Upper lobe of right lung (tissue), 1 donor: ENCODE data around the gene EFNB3. TPM values are rescaled to one million over a fixed set of nuclear protein-coding genes. Genes with fewer than 3 reads are reported as not detected.

Source experiments
- ATAC-seq: fragments of 200-7000 bp; cut with Tn5 transposase; one replicate; pipeline ENCODE4 v1.9.1; 2020; ENCODE audit warnings: mild to moderate bottlenecking, moderate library complexity
- DNase-seq: peaks from one replicate; pipeline ENCODE4 v3.0.0-alpha.2; 2020
- H3K27ac ChIP-seq: fragments of 200-600 bp; one replicate; pipeline ENCODE4 v1.8.0; 2022
- H3K27me3 ChIP-seq: fragments of 200-600 bp; one replicate; pipeline ENCODE4 v1.8.0; 2022; ENCODE audit warnings: mild to moderate bottlenecking
- H3K36me3 ChIP-seq: fragments of 200-600 bp; one replicate; pipeline ENCODE4 v1.8.0; 2022
- H3K4me1 ChIP-seq: fragments of 200-600 bp; one replicate; pipeline ENCODE4 v1.8.0; 2022
- H3K4me3 ChIP-seq: fragments of 200-600 bp; one replicate; pipeline ENCODE4 v1.8.0; 2022; ENCODE audit warnings: mild to moderate bottlenecking
- H3K9me3 ChIP-seq: fragments of 200-600 bp; one replicate; pipeline ENCODE4 v1.8.0; 2022
- CTCF ChIP-seq: fragments of 200-600 bp; IDR thresholded peaks from one replicate; pipeline ENCODE4 v1.8.0; 2022; ENCODE audit warnings: antibody characterized with exemption
- intact Hi-C: fragments of 100-400 bp; cut with DNase I; formaldehyde crosslinking; loops from one replicate; pipeline ENCODE4 v1.11.0; 2022
- total RNA-seq: library from RNA; stranded (reverse); fragmentation: NEBNext Ultra II Directional; extraction: Animal tissue kit (Norgen Biotek cat#: 25700); gene quantifications from one replicate; pipeline ENCODE4 v1.2.1, GENCODE V29; 2021
- donor health status: DM: no; HTN: yes; CAD: no; lungs with severe emphysema.

EFNB3 gene
- total RNA-seq, 1 donor from 2014 or later = 0.32 TPM

- ATAC-seq = no peak
- peak; percentile 59 for DNase-seq
Measured at GRCh38 chr17:7732981-7733539, 28.1 kb downstream of the EFNB3 start.

GRCh38 chr17:7737601-7738000, 32.6 kb downstream of the EFNB3 start:
- Histone ChIP-seq H3K4me3 (no peak overlapping the region), H3K4me1 (no peaks in the 10 kb centered on the region), H3K9me3 (no peaks in the 10 kb centered on the region), H3K27me3 (peaks cover 16% of the 10 kb centered on the region), H3K36me3 (no peaks in the 10 kb centered on the region), H3K27ac (no peak overlapping the region)
- TF ChIP-seq CTCF = no peak
- no peak for ATAC-seq
- intact Hi-C loops = no loop called here
- peak; percentile 58 for DNase-seq

More at GRCh38 chr17:7732981-7733539, 28.1 kb downstream of the EFNB3 start:
- no peaks in the 10 kb centered on the region for H3K9me3 ChIP-seq
- no peak overlapping the region for H3K4me3 ChIP-seq
- no peaks in the 10 kb centered on the region for H3K4me1 ChIP-seq
- no peak for TF ChIP-seq CTCF
- intact Hi-C loops = no loop called here
- H3K27ac ChIP-seq = no peak overlapping the region
- H3K36me3 ChIP-seq = no peaks in the 10 kb centered on the region
- H3K27me3 ChIP-seq = no peaks in the 10 kb centered on the region

GRCh38 chr17:7739746-7740145, 34.7 kb downstream of the EFNB3 start:
- H3K27ac ChIP-seq = no peak overlapping the region
- no peaks in the 10 kb centered on the region for H3K4me1 ChIP-seq
- H3K27me3 ChIP-seq = peaks cover 16% of the 10 kb centered on the region
- no peak overlapping the region for H3K4me3 ChIP-seq
- DNase-seq (peak; percentile 51), ATAC-seq (no peak)
- intact Hi-C loops = no loop called here
- no peaks in the 10 kb centered on the region for H3K9me3 ChIP-seq
- H3K36me3 ChIP-seq = no peaks in the 10 kb centered on the region
- TF ChIP-seq CTCF = no peak

GRCh38 chr17:7740481-7741001, 35.5 kb downstream of the EFNB3 start:
- ATAC-seq (no peak), DNase-seq (peak; percentile 64)
- no peak for TF ChIP-seq CTCF
- Histone ChIP-seq H3K9me3 (no peaks in the 10 kb centered on the region), H3K36me3 (no peaks in the 10 kb centered on the region), H3K4me1 (no peaks in the 10 kb centered on the region), H3K27ac (no peak overlapping the region), H3K4me3 (no peak overlapping the region), H3K27me3 (peaks cover 16% of the 10 kb centered on the region)
- intact Hi-C loops = no loop called here

GRCh38 chr17:7742729-7743128, 37.7 kb downstream of the EFNB3 start:
- no peaks in the 10 kb centered on the region for H3K36me3 ChIP-seq
- no peaks in the 10 kb centered on the region for H3K9me3 ChIP-seq
- intact Hi-C loops = no loop called here
- no peak for TF ChIP-seq CTCF
- ATAC-seq (no peak), DNase-seq (peak; percentile 19)
- no peaks in the 10 kb centered on the region for H3K4me1 ChIP-seq
- no peak overlapping the region for H3K27ac ChIP-seq
- peaks cover 16% of the 10 kb centered on the region for H3K27me3 ChIP-seq
- H3K4me3 ChIP-seq = no peak overlapping the region
